HEK293 (cell line): ENCODE measurements around the gene CARNS1.

Experiments
- ZFP37 ChIP-seq: fragments of 450-650 bp; formaldehyde crosslinking; IDR thresholded peaks from 2 replicates; pipeline ENCODE4 v1.5.1; 2016; ENCODE audit warnings: missing biosample characterization, missing genetic modification characterization

The CARNS1 gene

GRCh38 chr11:67472882-67473281 is 57.4 kb downstream of the CARNS1 start (continued):
- TF ChIP-seq ZFP37 (tag by site-specific recombination) = no peak
